Fibroblast of the aortic adventitia (primary cell): Measurements from ENCODE around the gene CHD2. TPM values are rescaled to one million over a fixed set of nuclear protein-coding genes. Genes with fewer than 3 reads are reported as not detected.

Experiments
- DNase-seq: peaks from one replicate; pipeline ENCODE4 v3.0.0-alpha.2; 2010; ENCODE audit warnings: low read depth
- H3K4me3 ChIP-seq: 2 replicates; pipeline ENCODE4 v1.5.1; 2011; ENCODE audit warnings: low read depth, mild to moderate bottlenecking, control low read depth, low read length, moderate library complexity
- CTCF ChIP-seq: IDR thresholded peaks from 2 replicates; pipeline ENCODE4 v1.5.1; 2011; ENCODE audit warnings: mild to moderate bottlenecking, low read length, control low read depth, inconsistent platforms; ENCODE audit not compliant: insufficient read depth
- total RNA-seq: library from RNA; depleted of rRNA; stranded (reverse); fragments of >200 nt; gene quantifications from 2 replicates; pipeline ENCODE4 v1.2.3, GENCODE V29; 2012; ENCODE audit warnings: low replicate concordance

CHD2 gene
- total RNA-seq, 1 donor = 83.7 TPM

- H3K4me3 ChIP-seq = no peak overlapping the region
- no peak for DNase-seq
- TF ChIP-seq CTCF = no peak
Observed at GRCh38 chr15:93048426-93048721, 148.2 kb downstream of the CHD2 start.

- H3K4me3 ChIP-seq = no peak overlapping the region
- DNase-seq = no peak
- TF ChIP-seq CTCF = no peak
Observed at GRCh38 chr15:93048759-93049161, 148.6 kb downstream of the CHD2 start.

- no peak for DNase-seq
- no peak overlapping the region for H3K4me3 ChIP-seq
- TF ChIP-seq CTCF = no peak
Observed at GRCh38 chr15:93049233-93049632, 149.1 kb downstream of the CHD2 start.

- no peak overlapping the region for H3K4me3 ChIP-seq
- TF ChIP-seq CTCF = no peak
- no peak for DNase-seq
Observed at GRCh38 chr15:93049914-93050578, 149.9 kb downstream of the CHD2 start.

- DNase-seq = no peak
- TF ChIP-seq CTCF = no peak
- no peak overlapping the region for H3K4me3 ChIP-seq
Observed at GRCh38 chr15:93050648-93051047, 150.5 kb downstream of the CHD2 start.

- H3K4me3 ChIP-seq = no peak overlapping the region
- no peak for DNase-seq
- TF ChIP-seq CTCF = no peak
Observed at GRCh38 chr15:93051236-93052089, 151.3 kb downstream of the CHD2 start.
